Neural progenitor cell (in vitro differentiated cells): ENCODE measurements around the gene DLL1.

Source experiments
- CTCF ChIP-seq: fragments of 200-600 bp; sonication (generic); IDR thresholded peaks from 2 replicates; pipeline ENCODE4 v1.5.1; 2017; ENCODE audit warnings: antibody characterized with exemption, mild to moderate bottlenecking
- EZH2 ChIP-seq: fragments of 200-600 bp; sonication (generic); IDR thresholded peaks from 2 replicates; pipeline ENCODE4 v1.6.1; 2017; ENCODE audit warnings: antibody characterized with exemption, mild to moderate bottlenecking, moderate library complexity

GRCh38 chr6:170266061-170266825 is 24.6 kb downstream of the DLL1 start:
- TF ChIP-seq CTCF (no peak), EZH2 (no peak)
